ENCODE data around the gene TLN1. TPM values are rescaled to one million over a fixed set of nuclear protein-coding genes. Genes with fewer than 3 reads are reported as not detected.

The TLN1 gene
- polyA plus RNA-seq, 2 of the 4 experiments (the other 2 are of a cell fraction), result 65.5 to 108 TPM

GRCh38 chr9:35718721-35719511 lies 13.1 kb downstream of the TLN1 start:
- WGBS (ENCODE audit: missing lambda C conversion rate), result 91% methylated on average over 15 of the region's 15 CpGs
- ChIA-PET POLR2A (no interaction called here), CTCF (interaction anchor here (1.4 to 32.5 kb wide), 5 partner anchors 1 to 58 kb away, joined by 4 to 758 read pairs (median 8); partner anchors contain the start of genes ARHGEF39, CREB3, TLN1 and TPM2)
- no peak overlapping the region for H3K4me3 ChIP-seq
- no peaks in the 10 kb centered on the region for H3K4me1 ChIP-seq
- TF ChIP-seq FOSB (CRISPR knock-in tag; IDR thresholded peaks at IDR 0.05) (no peak), ZFP36 (IDR thresholded peaks at IDR 0.05; ENCODE audit: borderline replicate concordance, partially characterized antibody) (no peak), JUNB (IDR thresholded peaks at IDR 0.05) (no peak), EHMT2 (IDR thresholded peaks at IDR 0.05; ENCODE audit: low read depth) (no peak), FOSL2 (IDR thresholded peaks at IDR 0.05) (no peak), FOSL2 (CRISPR knock-in tag; IDR thresholded peaks at IDR 0.05) (no peak), NR3C1 (IDR thresholded peaks at IDR 0.05) (no peak), E2F6 (IDR thresholded peaks at IDR 0.05; ENCODE audit: borderline replicate concordance, low read depth) (no peak), ZC3H11A (IDR thresholded peaks at IDR 0.05) (no peak), PBX3 (IDR thresholded peaks at IDR 0.05) (no peak), HOXA7 (CRISPR knock-in tag; IDR thresholded peaks at IDR 0.05) (no peak)
- ATAC-seq (no peak), FAIRE-seq (no peak), DNase-seq (ENCODE audit: low read depth in 1 of 2, low spot score in 1 of 2) (no peak)
- H3K4me2 ChIP-seq, result no peak overlapping the region
- H3K27ac ChIP-seq, result no peak overlapping the region
- no peaks in the 10 kb centered on the region for H3K9me3 ChIP-seq

GRCh38 chr9:35717132-35717870 lies 14.7 kb downstream of the TLN1 start:
- 90% methylated on average over 14 of the region's 14 CpGs for WGBS (ENCODE audit: missing lambda C conversion rate)
- FAIRE-seq, result no peak
- CTCF ChIA-PET, result interaction anchor here (0.6 to 32.5 kb wide), 6 partner anchors 1 to 68 kb away, joined by 4 to 758 read pairs (median 8); partner anchors contain the start of genes ARHGEF39, CREB3, TLN1 and TPM2

More at GRCh38 chr9:35717132-35717870, 14.7 kb downstream of the TLN1 start:
- ATAC-seq (no peak), DNase-seq (ENCODE audit: low read depth in 1 of 2, low spot score in 1 of 2) (no peak)
- Histone ChIP-seq H3K4me2 (no peak overlapping the region), H3K27ac (no peak overlapping the region), H3K4me1 (no peaks in the 10 kb centered on the region), H3K9me3 (no peaks in the 10 kb centered on the region), H3K4me3 (no peak overlapping the region)
- TF ChIP-seq USF2 (IDR thresholded peaks at IDR 0.05) (no peak), HOXB5 (CRISPR knock-in tag; IDR thresholded peaks at IDR 0.05) (no peak), ZFP36 (IDR thresholded peaks at IDR 0.05; ENCODE audit: borderline replicate concordance, partially characterized antibody) (no peak), RNF2 (IDR thresholded peaks at IDR 0.05; ENCODE audit: borderline replicate concordance, low read depth) (no peak), BCL3 (IDR thresholded peaks at IDR 0.05) (no peak), RCOR1 (IDR thresholded peaks at IDR 0.05; ENCODE audit: low read depth, low read length) (no peak), NR3C1 (IDR thresholded peaks at IDR 0.05) (no peak), KDM5A (IDR thresholded peaks at IDR 0.05) (no peak), CEBPB (IDR thresholded peaks at IDR 0.05) (no peak)
- POLR2A ChIA-PET, result interaction anchor here (0.8 to 0.9 kb wide), 2 partner anchors 15 to 52 kb away, joined by 3 read pairs; partner anchors contain the start of genes ARHGEF39 and CREB3

Measured in A549 (cell line).